GM12878 (cell line): ENCODE results near the gene PITPNB. TPM values are rescaled to one million over a fixed set of nuclear protein-coding genes. Genes with fewer than 3 reads are reported as not detected.

Source experiments
- ATAC-seq: fragments of 200-7000 bp; cut with Tn5 transposase; 3 replicates; pipeline ENCODE4 v1.9.1; 2020; ENCODE audit warnings: mild to moderate bottlenecking, moderate library complexity
- BruUV-seq: library from RNA; stranded (reverse); fragments of 400-500 nt; replicated peaks from 2 replicates; lab custom pipeline; 2021; lab: Mats Ljungman, UMichigan
- CTCF ChIA-PET: fragments of 300-600 bp; sonication (Branson Sonifier 250); formaldehyde crosslinking; extraction: SDS; loops from one replicate; lab custom pipeline; 2021; ENCODE audit warnings: inconsistent platforms; lab: Yijun Ruan, JAX
- POLR2A ChIA-PET: fragments of 350-600 bp; formaldehyde crosslinking; extraction: SDS; loops from one replicate; lab custom pipeline; 2021; ENCODE audit warnings: inconsistent platforms; lab: Charles Lee
- RAD21 ChIA-PET: fragments of 300-600 bp; sonication (Branson Sonifier 250); formaldehyde crosslinking; loops from one replicate; lab custom pipeline; 2023; ENCODE audit warnings: antibody characterized with exemption; ENCODE audit not compliant: unreplicated experiment; lab: Charles Lee
- SMC1A ChIA-PET: fragments of 300-600 bp; sonication (Branson Sonifier 250); formaldehyde crosslinking; loops from one replicate; lab custom pipeline; 2023; ENCODE audit not compliant: unreplicated experiment, uncharacterized antibody; lab: Charles Lee
- DNase-seq: peaks from one replicate; pipeline ENCODE4 v3.0.0-alpha.2; 2011; ENCODE audit warnings: low read depth, low spot score
- FAIRE-seq: peaks from 3 replicates; lab custom pipeline; 2011; peaks lifted over from hg19 to GRCh38; lab: Jason Lieb, UNC
- H2AFZ ChIP-seq: 2 replicates; pipeline ENCODE4 v1.6.0; 2011; ENCODE audit warnings: low read depth, low read length, control low read depth; ENCODE audit not compliant: control insufficient read depth
- H3K27ac ChIP-seq: 2 replicates; pipeline ENCODE4 v1.5.1; 2011; ENCODE audit warnings: control low read depth; ENCODE audit not compliant: control insufficient read depth, insufficient read depth
- H3K27me3 ChIP-seq, 2 experiments: replicated peaks in 1 of 2; 2 replicates each; pipeline versions ENCODE4 v1.6.0 to v1.6.1; 2011; ENCODE audit warnings: low read length in 1 of 2; ENCODE audit not compliant: control insufficient read depth in 2 of 2, insufficient read depth in 2 of 2
- H3K36me3 ChIP-seq, 2 experiments: 2 replicates each; pipeline ENCODE4 v1.5.1; 2011; ENCODE audit warnings: low read length in 1 of 2; ENCODE audit not compliant: control insufficient read depth in 2 of 2, insufficient read depth in 2 of 2
- H3K4me1 ChIP-seq: 2 replicates; pipeline ENCODE4 v1.6.1; 2011; ENCODE audit warnings: mild to moderate bottlenecking, low read length, moderate library complexity, mixed read lengths; ENCODE audit not compliant: control insufficient read depth, insufficient read depth
- H3K4me2 ChIP-seq: 2 replicates; pipeline ENCODE4 v1.6.0; 2011; ENCODE audit warnings: control low read depth; ENCODE audit not compliant: control insufficient read depth, insufficient read depth
- H3K4me3 ChIP-seq: fragments of 200-600 bp; sonication (generic); 2 replicates; pipeline ENCODE4 v1.5.1; 2016
- H3K79me2 ChIP-seq: 2 replicates; pipeline ENCODE4 v1.6.0; 2011; ENCODE audit warnings: low read length; ENCODE audit not compliant: control insufficient read depth, insufficient read depth
- H3K9ac ChIP-seq: 2 replicates; pipeline ENCODE4 v1.8.0; 2011; ENCODE audit warnings: low read length, control low read depth, mixed read lengths; ENCODE audit not compliant: control insufficient read depth, insufficient read depth
- H3K9me3 ChIP-seq: replicated peaks from 3 replicates; pipeline ENCODE4 v1.5.1; 2011; ENCODE audit warnings: mild to moderate bottlenecking, low read length; ENCODE audit not compliant: control insufficient read depth, insufficient read depth
- H4K20me1 ChIP-seq: 2 replicates; pipeline ENCODE4 v1.6.0; 2011; ENCODE audit not compliant: control insufficient read depth, insufficient read depth
- CEBPB ChIP-seq, 2 experiments: fragments of 150-350 bp in 1 of 2; IDR thresholded peaks; 2 replicates each; pipeline ENCODE4 v1.6.1; 2012 to 2014; ENCODE audit warnings: low read depth in 2 of 2, low read length in 2 of 2, borderline replicate concordance in 1 of 2, inconsistent platforms in 1 of 2
- GABPA ChIP-seq: IDR thresholded peaks from 2 replicates; pipeline ENCODE4 v1.6.1; 2014; ENCODE audit warnings: antibody characterized with exemption, low read depth, mild to moderate bottlenecking, inconsistent platforms
- POU2F2 ChIP-seq: IDR thresholded peaks from 3 replicates; pipeline ENCODE4 v1.6.1; 2011; ENCODE audit warnings: low read depth, mild to moderate bottlenecking, low read length, borderline replicate concordance
- PRDM15 ChIP-seq: fragments of 450-650 bp; formaldehyde crosslinking; IDR thresholded peaks from 2 replicates; pipeline ENCODE4 v1.4.0; 2020; ENCODE audit warnings: mild to moderate bottlenecking, moderate library complexity
- RCOR1 ChIP-seq: conservative IDR thresholded peaks from 2 replicates; pipeline ENCODE4 v1.6.1; 2012; ENCODE audit warnings: low read depth, low read length, improper control_type of control experiment
- SMAD5 ChIP-seq: IDR thresholded peaks from 2 replicates; pipeline ENCODE4 v1.6.1; 2016; ENCODE audit warnings: antibody characterized with exemption, low read depth
- SREBF1 ChIP-seq: IDR thresholded peaks from 2 replicates; pipeline ENCODE4 v1.6.1; 2012; ENCODE audit warnings: mild to moderate bottlenecking, low read length
- SUZ12 ChIP-seq: fragments of 200-600 bp; sonication (generic); IDR thresholded peaks from one replicate; pipeline ENCODE4 v1.6.1; 2018; ENCODE audit warnings: antibody characterized with exemption, mild to moderate bottlenecking; ENCODE audit not compliant: unreplicated experiment
- ZBTB40 ChIP-seq: fragments of 450-650 bp; IDR thresholded peaks from 2 replicates; pipeline ENCODE4 v1.6.1; 2016; ENCODE audit warnings: mild to moderate bottlenecking, moderate library complexity, borderline replicate concordance
- WGBS: methylation state at CpG from one replicate; pipeline ENCODE4 v1.1.6; 2016; ENCODE audit warnings: low lambda C conversion rate; ENCODE audit not compliant: insufficient replicate concordance, insufficient coverage; ENCODE audit errors: missing lambda C conversion rate; 5-methylcytosine and 5-hydroxymethylcytosine counted together
- in situ Hi-C: fragments of 300-500 bp; cut with MboI; formaldehyde crosslinking; loops from 9 replicates; pipeline ENCODE4 v1.14.3; 2018; ENCODE audit warnings: mixed read lengths
- intact Hi-C: fragments of 100-400 bp; cut with micrococcal nuclease; formaldehyde crosslinking; loops from one replicate; pipeline ENCODE4 v1.14.2; 2022; ENCODE audit not compliant: unreplicated experiment
- polyA plus RNA-seq, 11 experiments: library from polyadenylated mRNA; depleted of rRNA in 4 of 11; unstranded in 6 of 11; stranded (reverse) in 5 of 11; fragments of >200 nt; fragmentation: Nextera tagmentation in 4 of 11; fragmentation: Illumina TruSeq in 1 of 11; extraction: Ambion mirVana in 4 of 11; extraction: Trizol in 1 of 11; gene quantifications; 1 replicate in 1 of 11; 2 replicates in 10 of 11; pipeline versions ENCODE4 v1.2.1 to v1.2.3, GENCODE V29; 2011 to 2016; ENCODE audit warnings: inconsistent platforms in 2 of 11, missing spikeins in 2 of 11, low read depth in 1 of 11
- total RNA-seq, 4 experiments: library from RNA; depleted of rRNA in 3 of 4; stranded (reverse); fragments of >200 nt in 3 of 4; fragmentation: Illumina TruSeq in 1 of 4; extraction: Trizol in 1 of 4; gene quantifications; 2 replicates each; pipeline versions ENCODE4 v1.2.1 to v1.2.3, GENCODE V29; 2013 to 2021
- TF ChIP-seq, protein P1 (sequence below): IDR thresholded peaks from 2 replicates; pipeline ENCODE4 v1.6.1; 2011; ENCODE audit warnings: low read depth, low read length, improper control_type of control experiment, borderline replicate concordance
- TF ChIP-seq, protein P2 (sequence below): fragments of 450-650 bp; IDR thresholded peaks from 2 replicates; pipeline ENCODE4 v1.6.1; 2017; ENCODE audit warnings: antibody characterized with exemption, mild to moderate bottlenecking, moderate library complexity

The PITPNB gene
- total and polyA plus RNA-seq, 10 of the 15 experiments (the other 5 are each of a cell fraction or from before 2014, with no cell fraction given) = 19.7 to 116 (median 64.9) TPM

- intact Hi-C loops = no loop called here
- in situ Hi-C loops = no loop called here
- TF ChIP-seq SREBF1 (no peak), POU2F2 (no peak), ZBTB40 (no peak), CEBPB (IDR thresholded peaks at IDR 0.05; ENCODE audit: borderline replicate concordance in 1 of 2, low read depth in 2 of 2, low read length in 2 of 2) (no peak), SMAD5 (no peak), GABPA (no peak), SUZ12 (no peak), RCOR1 (no peak), PRDM15 (CRISPR knock-in tag) (no peak)
- TF ChIP-seq, protein P1, sequence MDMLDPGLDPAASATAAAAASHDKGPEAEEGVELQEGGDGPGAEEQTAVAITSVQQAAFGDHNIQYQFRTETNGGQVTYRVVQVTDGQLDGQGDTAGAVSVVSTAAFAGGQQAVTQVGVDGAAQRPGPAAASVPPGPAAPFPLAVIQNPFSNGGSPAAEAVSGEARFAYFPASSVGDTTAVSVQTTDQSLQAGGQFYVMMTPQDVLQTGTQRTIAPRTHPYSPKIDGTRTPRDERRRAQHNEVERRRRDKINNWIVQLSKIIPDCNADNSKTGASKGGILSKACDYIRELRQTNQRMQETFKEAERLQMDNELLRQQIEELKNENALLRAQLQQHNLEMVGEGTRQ = no peak
- TF ChIP-seq, protein P2, sequence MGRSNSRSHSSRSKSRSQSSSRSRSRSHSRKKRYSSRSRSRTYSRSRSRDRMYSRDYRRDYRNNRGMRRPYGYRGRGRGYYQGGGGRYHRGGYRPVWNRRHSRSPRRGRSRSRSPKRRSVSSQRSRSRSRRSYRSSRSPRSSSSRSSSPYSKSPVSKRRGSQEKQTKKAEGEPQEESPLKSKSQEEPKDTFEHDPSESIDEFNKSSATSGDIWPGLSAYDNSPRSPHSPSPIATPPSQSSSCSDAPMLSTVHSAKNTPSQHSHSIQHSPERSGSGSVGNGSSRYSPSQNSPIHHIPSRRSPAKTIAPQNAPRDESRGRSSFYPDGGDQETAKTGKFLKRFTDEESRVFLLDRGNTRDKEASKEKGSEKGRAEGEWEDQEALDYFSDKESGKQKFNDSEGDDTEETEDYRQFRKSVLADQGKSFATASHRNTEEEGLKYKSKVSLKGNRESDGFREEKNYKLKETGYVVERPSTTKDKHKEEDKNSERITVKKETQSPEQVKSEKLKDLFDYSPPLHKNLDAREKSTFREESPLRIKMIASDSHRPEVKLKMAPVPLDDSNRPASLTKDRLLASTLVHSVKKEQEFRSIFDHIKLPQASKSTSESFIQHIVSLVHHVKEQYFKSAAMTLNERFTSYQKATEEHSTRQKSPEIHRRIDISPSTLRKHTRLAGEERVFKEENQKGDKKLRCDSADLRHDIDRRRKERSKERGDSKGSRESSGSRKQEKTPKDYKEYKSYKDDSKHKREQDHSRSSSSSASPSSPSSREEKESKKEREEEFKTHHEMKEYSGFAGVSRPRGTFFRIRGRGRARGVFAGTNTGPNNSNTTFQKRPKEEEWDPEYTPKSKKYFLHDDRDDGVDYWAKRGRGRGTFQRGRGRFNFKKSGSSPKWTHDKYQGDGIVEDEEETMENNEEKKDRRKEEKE = no peak
These were observed 79.9 kb downstream of the PITPNB start for GRCh38 chr22:27839057-27839660.

More at GRCh38 chr22:27839057-27839660, 79.9 kb downstream of the PITPNB start:
- CTCF ChIA-PET = no interaction called here
- no peak overlapping the region for H2AFZ ChIP-seq
- SMC1A ChIA-PET = no interaction called here
- no peak for ATAC-seq
- FAIRE-seq = no peak
- H3K4me1 ChIP-seq = no peaks in the 10 kb centered on the region
- BruUV-seq = no TSS peak
- no peaks in the 10 kb centered on the region for H3K9me3 ChIP-seq
- H4K20me1 ChIP-seq = no peaks in the 10 kb centered on the region
- H3K27me3 ChIP-seq = no peaks in the 10 kb centered on the region
- no peaks in the 10 kb centered on the region; a peak in 1 of 4 replicates for H3K36me3 ChIP-seq
- POLR2A ChIA-PET = no interaction called here
- WGBS = 97% methylated on average over 13 of the region's 13 CpGs
- RAD21 ChIA-PET = interaction anchor here (0.6 kb wide), 1 partner anchor 295 kb away, joined by 4 read pairs; no protein-coding TSS in a partner anchor
- no peak overlapping the region for H3K27ac ChIP-seq
- H3K79me2 ChIP-seq = no peaks in the 10 kb centered on the region
- DNase-seq = no peak
- H3K4me3 ChIP-seq = no peak overlapping the region
- H3K4me2 ChIP-seq = no peak overlapping the region
- no peak overlapping the region for H3K9ac ChIP-seq
